Neural progenitor cell (in vitro differentiated cells): ENCODE results near the gene GAREM2.

Experiments
- EZH2 ChIP-seq: fragments of 200-600 bp; sonication (generic); IDR thresholded peaks from 2 replicates; pipeline ENCODE4 v1.6.1; 2017; ENCODE audit warnings: antibody characterized with exemption, mild to moderate bottlenecking, moderate library complexity
- TF ChIP-seq, protein P1 (sequence below): fragments of 200-600 bp; sonication (generic); IDR thresholded peaks from 2 replicates; pipeline ENCODE4 v1.5.1; 2017; ENCODE audit warnings: antibody characterized with exemption, mild to moderate bottlenecking

DNA sequence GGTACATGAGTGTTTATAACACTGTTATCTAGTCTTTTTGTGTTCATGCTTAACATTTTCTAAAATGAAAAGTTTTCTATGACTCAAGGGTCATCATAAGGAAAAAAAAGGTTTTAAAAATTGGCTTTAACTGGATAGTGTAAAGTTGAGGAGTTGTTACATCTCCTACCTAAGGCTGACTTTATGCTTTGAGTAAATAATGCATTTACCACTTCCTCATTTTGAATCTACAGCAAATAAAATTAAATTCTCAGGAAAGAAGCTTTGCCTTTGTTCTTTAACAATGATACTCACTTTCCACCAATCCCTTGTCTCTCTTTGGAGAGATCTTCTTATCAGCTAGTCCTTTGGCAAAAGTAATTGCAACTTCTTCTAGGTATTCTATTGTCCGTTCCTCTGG lies 41.9 kb downstream of the GAREM2 start:
- TF ChIP-seq, protein P1, sequence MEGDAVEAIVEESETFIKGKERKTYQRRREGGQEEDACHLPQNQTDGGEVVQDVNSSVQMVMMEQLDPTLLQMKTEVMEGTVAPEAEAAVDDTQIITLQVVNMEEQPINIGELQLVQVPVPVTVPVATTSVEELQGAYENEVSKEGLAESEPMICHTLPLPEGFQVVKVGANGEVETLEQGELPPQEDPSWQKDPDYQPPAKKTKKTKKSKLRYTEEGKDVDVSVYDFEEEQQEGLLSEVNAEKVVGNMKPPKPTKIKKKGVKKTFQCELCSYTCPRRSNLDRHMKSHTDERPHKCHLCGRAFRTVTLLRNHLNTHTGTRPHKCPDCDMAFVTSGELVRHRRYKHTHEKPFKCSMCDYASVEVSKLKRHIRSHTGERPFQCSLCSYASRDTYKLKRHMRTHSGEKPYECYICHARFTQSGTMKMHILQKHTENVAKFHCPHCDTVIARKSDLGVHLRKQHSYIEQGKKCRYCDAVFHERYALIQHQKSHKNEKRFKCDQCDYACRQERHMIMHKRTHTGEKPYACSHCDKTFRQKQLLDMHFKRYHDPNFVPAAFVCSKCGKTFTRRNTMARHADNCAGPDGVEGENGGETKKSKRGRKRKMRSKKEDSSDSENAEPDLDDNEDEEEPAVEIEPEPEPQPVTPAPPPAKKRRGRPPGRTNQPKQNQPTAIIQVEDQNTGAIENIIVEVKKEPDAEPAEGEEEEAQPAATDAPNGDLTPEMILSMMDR = no peak
- TF ChIP-seq EZH2 = no peak
